Epithelial cell of alveolus of lung (primary cell): ENCODE results near the gene GPR173. TPM values are rescaled to one million over a fixed set of nuclear protein-coding genes. Genes with fewer than 3 reads are reported as not detected.

Experiments
- total RNA-seq: library from RNA; depleted of rRNA; stranded (reverse); fragments of >200 nt; gene quantifications from 2 replicates; pipeline ENCODE4 v1.2.1, GENCODE V29; 2015

GPR173 gene
- 3.7 and 9.8 TPM in 2 replicates for total RNA-seq

GRCh38 chrX:53048169-53049126, at the start of gene GPR173:
GPR173 (plus strand) TSS chrX:53048789; CDS start chrX:53076622, 27,833 bp downstream.

GRCh38 chrX:53081925-53082772, 33.6 kb downstream of the GPR173 start, which contains the start of gene TSPYL2:
TSPYL2 (plus strand) TSS chrX:53082367; CDS start chrX:53082499, 132 bp downstream.

GRCh38 chrX:53093748-53094581, 45.4 kb downstream of the GPR173 start, which contains the start of gene KANTR:
KANTR (plus strand) TSS chrX:53094142; CDS start chrX:53124273, 30,131 bp downstream.

Other genes with a start within 250 kb of the GPR173 start
- gene XAGE5, start 237.5 kb upstream of the GPR173 start, total RNA-seq = not detected in 2 replicates
- not detected in 2 replicates for gene XAGE3, start 180.7 kb upstream of the GPR173 start, total RNA-seq
- 14.4 and 22.3 TPM in 2 replicates for gene FAM156B, start 151.5 kb upstream of the GPR173 start, total RNA-seq
- gene FAM156A, start 90.3 kb upstream of the GPR173 start, total RNA-seq = 4.0 and 19.5 TPM in 2 replicates
- gene TSPYL2, start 33.6 kb downstream of the GPR173 start, total RNA-seq = 16.0 and 18.8 TPM in 2 replicates
- 1.8 and 10.6 TPM in 2 replicates for gene KANTR, start 45.4 kb downstream of the GPR173 start, total RNA-seq
- 67.2 and 110 TPM in 2 replicates for gene KDM5C, start 176.4 kb downstream of the GPR173 start, total RNA-seq
- gene IQSEC2, start 232.8 kb downstream of the GPR173 start, total RNA-seq = 17.3 and 18.8 TPM in 2 replicates